ENCODE measurements around the gene ARHGAP45.

Gene ARHGAP45

GRCh38 chr19:1133471-1133929 is 66.5 kb downstream of the ARHGAP45 start:
- DNase-seq (ENCODE audit: low read depth), result no peak

DNA sequence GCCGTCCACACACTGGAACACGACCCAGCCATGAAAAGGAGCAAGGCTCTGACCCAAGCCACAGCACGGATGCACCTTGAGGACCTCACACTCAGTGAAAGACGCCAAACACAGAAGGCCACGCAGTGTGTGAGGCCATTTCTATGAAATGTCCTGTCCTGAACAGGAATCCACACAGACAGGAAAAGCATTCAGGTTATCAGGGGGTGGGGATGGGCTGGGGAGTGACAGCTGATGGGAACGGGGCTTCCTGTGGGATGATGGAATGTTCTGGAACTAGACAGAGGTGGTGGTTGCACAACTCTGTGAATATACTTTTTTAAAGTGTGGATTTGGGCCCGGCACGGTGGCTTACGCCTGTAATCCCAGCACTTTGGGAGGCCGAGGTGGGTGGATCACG is 67.5 kb downstream of the ARHGAP45 start:
- no peak for DNase-seq (ENCODE audit: low read depth)

GRCh38 chr19:1135454-1135853 is 68.5 kb downstream of the ARHGAP45 start:
- DNase-seq (ENCODE audit: low read depth), result no peak

- DNase-seq (ENCODE audit: low read depth), result no peak
Observed at GRCh38 chr19:1136201-1136600, 69.2 kb downstream of the ARHGAP45 start.

All from stimulated activated CD8-positive, alpha-beta memory T cell treated with anti-CD3 and anti-CD28 coated beads, Interleukin-15, amount 100 ng/mL, for 24 hours (primary cell).